Measurements from ENCODE around the gene CALML6. TPM values are rescaled to one million over a fixed set of nuclear protein-coding genes. Genes with fewer than 3 reads are reported as not detected.

The CALML6 gene
- total and polyA plus RNA-seq, 2 of the 4 experiments (the other 2 are of a cell fraction), result 0.91 TPM; not detected in 1

- Histone ChIP-seq H3K4me1 (ENCODE audit: control insufficient read depth, insufficient read depth, low read length) (peaks cover 4% of the 10 kb centered on the region), H4K5ac (ENCODE audit: low read depth, low read length) (no peak overlapping the region), H4K8ac (ENCODE audit: low read depth in 2 of 2, low read length in 2 of 2) (no peak overlapping the region), H2AFZ (replicated peaks; ENCODE audit: low read length, poor library complexity) (peak overlapping the region; percentile 27), H3K9me1 (ENCODE audit: insufficient read depth, low read length) (peaks cover 2% of the 10 kb centered on the region; the same call in 1 of the 2 replicates), H3K36me3 (ENCODE audit: control insufficient read depth, insufficient read depth, low read length) (no peaks in the 10 kb centered on the region), H2BK20ac (ENCODE audit: low read depth, low read length) (no peak overlapping the region), H3K56ac (ENCODE audit: extremely low read depth, insufficient read depth, low read length) (no peak overlapping the region), H3K9ac (ENCODE audit: low read depth, low read length) (no peak overlapping the region), H3K23ac (ENCODE audit: low read depth, low read length) (no peak overlapping the region; the same call in 1 of the 2 replicates), H3K9me3 (ENCODE audit: control insufficient read depth, insufficient read depth, low read length) (peaks cover 3% of the 10 kb centered on the region; the same call in 1 of the 2 replicates), H2BK15ac (ENCODE audit: low read depth, low read length) (no peak overlapping the region; the same call in 2 of the 3 replicates), H4K91ac (ENCODE audit: insufficient read depth, low read depth, low read length) (no peak overlapping the region), H2BK5ac (ENCODE audit: low read depth, low read length, poor library complexity, severe bottlenecking) (peak overlapping the region; percentile 2), H2AK9ac (replicated peaks; ENCODE audit: low read depth, low read length, poor library complexity) (peak overlapping the region; percentile 90), H3K4ac (ENCODE audit: low read depth, low read length) (no peak overlapping the region; the same call in 1 of the 2 replicates), H3K4me3 (ENCODE audit: insufficient read depth, low read depth, low read length) (no peak overlapping the region), H3K27ac (ENCODE audit: insufficient read depth, low read length) (peak overlapping the region; percentile 31; the same call in 1 of the 2 replicates), H2BK120ac (ENCODE audit: low read depth, low read length) (no peak overlapping the region), H3K4me2 (ENCODE audit: low read depth, low read length) (no peak overlapping the region), H3K18ac (ENCODE audit: low read depth, low read length) (no peak overlapping the region), H4K20me1 (ENCODE audit: insufficient read depth, low read length) (peaks cover 6% of the 10 kb centered on the region; the same call in 1 of the 2 replicates), H3K79me1 (ENCODE audit: low read depth in 1 of 2, low read length in 2 of 2) (peaks cover 0 to 30% of the 10 kb centered on the region in 2 experiments; a peak in 2 of 4 replicates), H3K14ac (replicated peaks; ENCODE audit: low read depth, low read length) (no peak overlapping the region), H3K27me3 (ENCODE audit: control insufficient read depth, insufficient read depth, low read length) (no peaks in the 10 kb centered on the region), H2AK5ac (ENCODE audit: low read depth, low read length) (peak overlapping the region; percentile 43; the same call in 1 of the 2 replicates)
- 86% methylated on average over 6 of the region's 8 CpGs; no CpG with 5 or more reads in 1 of the 2 experiments for WGBS, 2 experiments (ENCODE audit: extremely low coverage in 2 of 2, insufficient read length in 1 of 2)
- ATAC-seq (ENCODE audit: low read depth) (no peak), DNase-seq (no peak)
- dilution Hi-C loops (cut with HindIII; ENCODE audit: low sequenced_read_pairs, unreplicated experiment), result no loop called here
- no peak for TF ChIP-seq NFE2L2 (IDR thresholded peaks at IDR 0.05; ENCODE audit: low read depth, low read length)
- TF ChIP-seq, protein P1, sequence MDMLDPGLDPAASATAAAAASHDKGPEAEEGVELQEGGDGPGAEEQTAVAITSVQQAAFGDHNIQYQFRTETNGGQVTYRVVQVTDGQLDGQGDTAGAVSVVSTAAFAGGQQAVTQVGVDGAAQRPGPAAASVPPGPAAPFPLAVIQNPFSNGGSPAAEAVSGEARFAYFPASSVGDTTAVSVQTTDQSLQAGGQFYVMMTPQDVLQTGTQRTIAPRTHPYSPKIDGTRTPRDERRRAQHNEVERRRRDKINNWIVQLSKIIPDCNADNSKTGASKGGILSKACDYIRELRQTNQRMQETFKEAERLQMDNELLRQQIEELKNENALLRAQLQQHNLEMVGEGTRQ (IDR thresholded peaks at IDR 0.05; ENCODE audit: low read depth, low read length), result no peak
- no peak for TF ChIP-seq MAFK (IDR thresholded peaks at IDR 0.05; ENCODE audit: low read depth, low read length)
- TF ChIP-seq POLR2A (IDR thresholded peaks at IDR 0.05; ENCODE audit: low read depth, low read length), result no peak
- no peak for TF ChIP-seq CEBPB (IDR thresholded peaks at IDR 0.05; ENCODE audit: low read depth, low read length)
- no peak for TF ChIP-seq FOS (IDR thresholded peaks at IDR 0.05; ENCODE audit: low read depth, low read length)
- no peak for TF ChIP-seq RAD21 (IDR thresholded peaks at IDR 0.05; ENCODE audit: low read length)
- no peak for TF ChIP-seq CTCF (conservative IDR thresholded peaks at IDR 0.05; ENCODE audit: low read depth, low read length)
- no peak for TF ChIP-seq BHLHE40 (IDR thresholded peaks at IDR 0.05; ENCODE audit: low read depth, low read length)
- no peak for TF ChIP-seq MAZ (IDR thresholded peaks at IDR 0.05; ENCODE audit: borderline replicate concordance, low read depth, low read length)
- TF ChIP-seq SMC3 (IDR thresholded peaks at IDR 0.05; ENCODE audit: low read depth, low read length), result no peak
- no peak for TF ChIP-seq RFX5 (IDR thresholded peaks at IDR 0.05; ENCODE audit: low read depth, low read length)
- TF ChIP-seq RCOR1 (IDR thresholded peaks at IDR 0.05; ENCODE audit: insufficient replicate concordance, low read length), result no peak
- no peak for TF ChIP-seq ELK1 (IDR thresholded peaks at IDR 0.05; ENCODE audit: borderline replicate concordance, low read depth, low read length)
- no TSS peak for BruUV-seq (replicated peaks)
- CTCF ChIA-PET, result interaction anchor here (0.6 to 1.5 kb wide), 2 partner anchors 16 to 21 kb away, joined by 3 to 6 read pairs; no protein-coding TSS in a partner anchor
- in situ Hi-C loops (cut with MboI; ENCODE audit: low sequenced_read_pairs), result loop anchor here (10.0 kb wide), 1 partner anchor 122 kb away; no protein-coding TSS in a partner anchor
- intact Hi-C loops (cut with micrococcal nuclease), result loop anchor here (2.0 to 10.0 kb wide), 2 partner anchors 118 to 332 kb away; partner anchors contain the start of gene SSU72
- POLR2A ChIA-PET (ENCODE audit: unreplicated experiment), result no interaction called here
Measured at GRCh38 chr1:1907098-1907736, 7.8 kb upstream of the CALML6 start.

Measured in IMR-90 (cell line).